GM18526 (cell line): ENCODE measurements around the gene DCTD.

Experiments
- POLR2A ChIP-seq: IDR thresholded peaks from 3 replicates; pipeline ENCODE4 v1.6.1; 2011; ENCODE audit not compliant: insufficient read length; ENCODE audit errors: extremely low read depth

The DCTD gene

DNA sequence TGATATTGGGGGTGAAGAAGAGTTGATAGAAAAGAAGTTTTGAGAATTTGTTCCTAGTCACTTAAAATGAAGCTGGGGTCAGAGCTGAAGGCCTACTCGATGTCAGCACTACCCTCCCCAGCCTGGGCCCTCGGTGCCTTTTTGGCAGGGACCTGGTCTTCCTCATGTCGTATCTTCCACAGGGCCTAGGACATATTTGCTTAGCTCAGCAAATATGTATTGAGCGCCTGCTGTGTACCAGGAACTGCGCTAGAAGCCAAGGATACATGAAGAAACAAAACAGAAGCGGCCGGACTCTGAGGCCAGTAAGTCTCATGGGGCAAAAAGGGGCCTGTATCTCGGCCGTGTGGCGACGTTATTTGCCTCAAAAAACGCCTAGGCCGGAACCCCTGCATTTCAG lies 44.3 kb downstream of the DCTD start:
- no peak for TF ChIP-seq POLR2A

GRCh38 chr4:182871616-182872015 lies 45.6 kb downstream of the DCTD start:
- TF ChIP-seq POLR2A = no peak

- no peak for TF ChIP-seq POLR2A
Observed at GRCh38 chr4:182869697-182870096, 47.5 kb downstream of the DCTD start.

- TF ChIP-seq POLR2A = no peak
Observed at GRCh38 chr4:182866746-182867145, 50.4 kb downstream of the DCTD start.

DNA sequence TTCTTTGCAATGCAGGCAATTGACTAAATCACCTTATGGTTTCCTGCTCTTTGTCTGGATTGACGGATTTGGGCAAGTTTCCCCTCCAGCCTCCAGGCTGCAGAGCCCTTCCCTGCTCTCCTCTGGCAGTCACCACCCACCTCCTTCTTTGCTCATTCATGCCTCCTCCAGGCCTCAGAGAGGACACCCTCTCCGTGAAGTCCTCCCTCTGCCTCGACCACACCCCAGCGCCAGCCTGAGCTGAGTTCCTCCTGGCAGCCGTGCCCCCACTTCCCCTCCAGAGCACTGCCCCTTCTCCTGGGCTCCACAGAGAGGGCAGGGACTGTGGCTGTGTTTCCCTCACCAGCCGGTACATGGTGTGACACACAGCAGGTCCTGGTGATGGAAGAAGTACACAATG lies 53.7 kb downstream of the DCTD start:
- no peak for TF ChIP-seq POLR2A

- TF ChIP-seq POLR2A = no peak
Observed at GRCh38 chr4:182862921-182863320, 54.3 kb downstream of the DCTD start.

DNA sequence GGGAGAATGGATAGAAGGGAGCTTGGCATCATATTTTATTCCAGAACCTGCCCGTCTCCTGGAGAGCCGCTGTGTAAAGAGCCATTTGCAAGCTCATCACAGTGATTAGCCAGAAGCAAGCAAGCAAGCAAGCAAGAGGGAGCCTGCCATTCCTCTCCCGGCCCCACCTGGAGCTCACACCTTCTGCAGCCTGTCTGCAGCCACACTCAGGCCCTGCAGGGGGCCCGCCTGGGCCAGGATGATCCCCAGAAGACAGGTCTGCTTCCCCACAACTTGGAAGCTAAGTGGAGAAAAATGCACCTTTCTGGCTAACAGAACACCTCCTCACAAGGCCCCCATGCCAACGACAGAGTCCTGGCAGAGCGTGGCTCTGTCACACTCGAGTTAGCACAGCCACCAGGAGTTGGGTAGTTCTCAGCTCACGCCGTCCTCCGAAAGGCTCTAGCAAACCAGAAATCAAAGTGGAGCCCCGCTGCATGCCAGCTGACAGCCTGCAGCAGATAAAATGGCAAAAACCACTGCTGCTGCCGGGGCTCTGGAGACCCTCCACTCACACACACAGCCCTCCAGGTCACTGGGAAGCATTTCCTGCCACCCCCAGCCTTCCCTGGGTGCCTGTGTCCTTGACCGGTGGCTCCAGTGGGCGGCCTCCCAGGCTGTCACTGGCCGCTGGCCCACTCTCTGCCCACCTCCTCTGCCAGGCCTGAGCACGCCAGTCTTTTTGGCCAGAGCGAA lies 54.9 kb downstream of the DCTD start:
- no peak for TF ChIP-seq POLR2A

DNA sequence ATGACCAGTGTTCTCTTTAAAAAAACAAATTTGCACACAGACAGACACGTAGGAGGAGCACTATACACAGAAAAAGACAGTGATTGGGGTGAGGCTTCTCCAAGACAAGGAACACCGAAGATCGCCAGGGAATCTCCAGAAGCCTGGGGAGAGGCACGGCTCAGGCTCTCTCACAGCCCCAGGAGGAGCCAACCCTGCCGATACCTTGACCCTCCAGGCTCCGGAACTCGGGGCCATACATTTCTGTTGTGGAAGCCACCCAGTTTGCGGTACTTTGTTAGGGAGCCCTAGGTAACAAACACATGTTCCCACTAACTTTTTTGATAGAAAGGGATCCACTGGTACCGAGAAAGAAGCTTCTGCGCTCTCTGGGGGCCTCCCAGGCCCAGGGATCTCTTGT lies 55.8 kb downstream of the DCTD start:
- TF ChIP-seq POLR2A = no peak

- no peak for TF ChIP-seq POLR2A
Observed at GRCh38 chr4:182859730-182860129, 57.5 kb downstream of the DCTD start.

DNA sequence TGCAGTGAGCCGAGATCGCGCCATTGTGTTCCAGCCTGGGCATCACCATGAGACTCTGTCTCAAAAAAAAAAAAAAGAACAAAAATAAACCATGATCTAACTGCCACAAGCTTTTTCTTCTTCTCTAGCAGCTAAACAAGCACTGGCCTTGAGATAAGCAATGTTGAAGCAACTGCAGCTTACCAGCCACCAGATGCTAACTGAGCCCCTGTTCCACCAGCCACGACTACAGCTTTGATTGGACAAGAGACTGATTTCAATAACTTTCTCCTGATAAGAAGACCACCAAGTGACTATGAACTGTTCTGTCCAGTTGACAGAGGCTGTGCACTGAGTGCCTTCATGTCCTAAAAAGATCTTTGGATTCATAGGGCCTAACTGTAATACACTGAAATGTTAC lies 58.5 kb downstream of the DCTD start:
- no peak for TF ChIP-seq POLR2A

- no peak for TF ChIP-seq POLR2A
Observed at GRCh38 chr4:182856862-182857261, 60.3 kb downstream of the DCTD start.

- TF ChIP-seq POLR2A = no peak
Observed at GRCh38 chr4:182855877-182856276, 61.3 kb downstream of the DCTD start.

DNA sequence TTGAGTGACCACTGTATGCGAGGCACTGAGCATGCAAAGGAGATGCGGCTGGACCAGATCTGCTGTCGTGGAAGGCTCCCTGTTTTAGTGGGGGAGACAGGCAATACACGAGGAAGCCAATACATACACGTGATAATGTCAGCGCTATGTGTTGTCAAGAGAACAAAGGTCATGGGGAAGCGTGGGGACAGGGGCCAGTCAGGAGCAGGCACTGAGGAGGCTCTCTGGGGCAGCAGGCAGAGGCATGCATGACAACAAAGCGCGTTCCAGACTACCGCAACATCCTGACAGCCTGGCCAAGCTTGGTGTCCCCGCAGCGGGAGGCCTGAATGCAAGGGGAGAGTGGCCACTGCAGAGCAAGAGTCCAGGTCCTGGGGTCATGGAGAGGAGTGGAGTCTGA lies 61.9 kb downstream of the DCTD start:
- no peak for TF ChIP-seq POLR2A

DNA sequence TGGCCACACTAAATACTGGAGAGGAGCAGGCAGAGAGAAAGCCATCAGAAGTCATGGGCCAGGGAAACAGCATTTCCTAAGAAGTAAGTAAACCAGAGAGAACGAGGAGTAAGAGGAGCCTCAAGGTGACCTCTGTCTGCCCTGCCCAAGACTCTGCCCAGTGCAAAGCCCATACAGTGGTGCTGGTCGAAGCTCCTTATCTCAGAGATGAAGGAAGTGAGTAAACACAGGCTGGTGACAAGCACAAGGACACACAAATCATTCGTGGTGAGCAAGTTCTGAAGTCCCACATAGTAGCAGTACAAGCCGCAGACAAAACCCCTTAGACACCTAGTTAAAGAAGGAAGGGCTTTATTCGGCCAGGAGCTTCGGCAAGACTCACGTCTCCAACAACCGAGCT lies 62.7 kb downstream of the DCTD start:
- TF ChIP-seq POLR2A = no peak

GRCh38 chr4:182853731-182854330 lies 63.4 kb downstream of the DCTD start:
- TF ChIP-seq POLR2A = no peak

DNA sequence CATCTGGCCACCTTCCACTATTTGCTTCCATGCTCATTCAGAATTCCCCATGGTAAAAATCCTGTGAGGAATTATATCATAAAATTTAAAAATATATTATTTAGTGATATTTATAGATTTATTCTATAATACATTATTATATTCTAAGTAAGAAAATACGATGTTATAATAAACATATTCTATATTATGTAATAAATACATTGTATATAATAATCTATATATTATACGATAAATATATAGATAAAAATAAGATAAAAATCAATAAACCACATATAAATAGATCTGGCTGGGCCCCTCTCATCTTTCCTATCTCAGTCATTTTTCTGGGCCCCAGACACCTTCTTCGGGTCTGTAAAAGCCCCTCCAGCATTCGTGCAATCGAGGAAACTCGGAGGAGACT lies 68.5 kb downstream of the DCTD start:
- no peak for TF ChIP-seq POLR2A
